CD1c-positive myeloid dendritic cell (primary cell): Measurements from ENCODE around the gene ITGBL1.

Experiments
- DNase-seq: peaks from one replicate; pipeline ENCODE4 v3.0.0-alpha.2; 2016; ENCODE audit errors: extremely low spot score

ITGBL1 gene

GRCh38 chr13:101450749-101451130, 1.7 kb upstream of the ITGBL1 start:
- no peak for DNase-seq

- DNase-seq = no peak
These were observed 834 bp upstream of the ITGBL1 start for GRCh38 chr13:101451641-101452040.

- DNase-seq = no peak
These were observed 1.3 kb downstream of the ITGBL1 start for GRCh38 chr13:101453784-101454201.

GRCh38 chr13:101454767-101455166, 2.3 kb downstream of the ITGBL1 start:
- DNase-seq = no peak

DNA sequence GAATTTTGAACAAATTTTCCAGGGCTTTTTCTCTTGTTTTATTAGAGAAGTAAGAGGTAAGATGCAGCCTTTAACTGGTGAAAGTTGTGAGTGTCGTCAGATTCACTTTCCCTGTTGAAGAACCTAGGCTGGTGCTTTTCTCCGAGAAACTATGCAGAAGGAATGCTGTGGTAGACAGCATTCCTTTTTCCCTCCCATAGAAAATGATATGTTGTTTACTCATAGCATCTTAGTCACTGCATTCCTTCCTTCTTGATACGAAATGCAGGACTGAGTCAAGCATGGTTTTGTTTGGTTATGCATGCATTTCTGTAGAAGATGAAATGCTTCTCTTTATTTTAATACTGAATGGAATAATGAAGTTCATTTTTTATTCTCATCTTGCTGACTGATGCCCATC, 3.4 kb downstream of the ITGBL1 start:
- no peak for DNase-seq

DNA sequence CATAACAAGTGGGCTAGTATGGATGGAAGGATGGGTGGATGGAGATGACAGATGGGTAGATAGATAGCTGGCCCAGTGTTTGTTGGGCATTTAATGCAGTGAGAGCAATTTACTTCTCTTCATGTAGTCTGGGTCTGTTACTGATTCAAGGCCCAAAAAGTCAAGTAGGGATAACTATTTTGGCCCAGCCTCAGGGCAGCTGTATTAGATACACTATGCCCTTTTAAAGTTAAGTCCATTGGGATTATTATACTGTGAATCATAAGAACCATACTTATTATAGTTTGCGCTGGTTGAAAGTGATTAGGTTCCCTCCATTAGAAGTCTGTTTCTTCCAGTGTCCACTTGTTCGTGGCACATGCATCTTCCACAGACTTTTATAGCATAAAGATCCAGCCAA, 4.7 kb downstream of the ITGBL1 start:
- no peak for DNase-seq

GRCh38 chr13:101465877-101466276, 13.4 kb downstream of the ITGBL1 start:
- no peak for DNase-seq

- DNase-seq = no peak
These were observed 14.9 kb downstream of the ITGBL1 start for GRCh38 chr13:101467415-101467814.

- no peak for DNase-seq
These were observed 21.0 kb downstream of the ITGBL1 start for GRCh38 chr13:101473458-101473857.

DNA sequence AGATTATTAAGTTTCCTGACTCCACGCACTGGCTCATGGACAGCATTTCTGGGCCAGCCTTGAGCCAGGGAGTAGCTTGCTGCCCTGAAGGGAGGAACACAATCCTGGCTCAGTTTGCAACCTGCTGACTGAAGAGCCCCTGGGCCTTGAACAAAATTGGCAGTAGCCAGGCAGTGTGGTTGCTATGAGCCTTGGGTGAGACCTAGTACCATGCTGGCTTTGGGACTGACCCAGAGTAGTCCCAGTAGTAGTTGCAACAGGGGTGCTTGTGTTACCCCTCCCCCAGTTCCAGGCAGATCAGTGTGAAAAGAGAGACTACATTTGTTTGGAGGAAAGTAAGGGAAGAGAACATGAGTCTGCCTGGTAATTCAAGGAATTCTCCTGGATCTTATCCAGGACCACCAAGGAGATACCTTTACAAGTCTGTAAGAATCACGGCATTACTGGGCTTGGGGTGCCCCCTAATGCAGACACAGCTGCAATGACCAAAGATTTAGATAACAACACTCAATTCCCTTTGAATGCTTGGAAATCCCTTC, 22.0 kb downstream of the ITGBL1 start:
- DNase-seq = no peak

GRCh38 chr13:101475536-101475935, 23.1 kb downstream of the ITGBL1 start:
- DNase-seq = no peak

- no peak for DNase-seq
These were observed 28.9 kb downstream of the ITGBL1 start for GRCh38 chr13:101481421-101481820.

DNA sequence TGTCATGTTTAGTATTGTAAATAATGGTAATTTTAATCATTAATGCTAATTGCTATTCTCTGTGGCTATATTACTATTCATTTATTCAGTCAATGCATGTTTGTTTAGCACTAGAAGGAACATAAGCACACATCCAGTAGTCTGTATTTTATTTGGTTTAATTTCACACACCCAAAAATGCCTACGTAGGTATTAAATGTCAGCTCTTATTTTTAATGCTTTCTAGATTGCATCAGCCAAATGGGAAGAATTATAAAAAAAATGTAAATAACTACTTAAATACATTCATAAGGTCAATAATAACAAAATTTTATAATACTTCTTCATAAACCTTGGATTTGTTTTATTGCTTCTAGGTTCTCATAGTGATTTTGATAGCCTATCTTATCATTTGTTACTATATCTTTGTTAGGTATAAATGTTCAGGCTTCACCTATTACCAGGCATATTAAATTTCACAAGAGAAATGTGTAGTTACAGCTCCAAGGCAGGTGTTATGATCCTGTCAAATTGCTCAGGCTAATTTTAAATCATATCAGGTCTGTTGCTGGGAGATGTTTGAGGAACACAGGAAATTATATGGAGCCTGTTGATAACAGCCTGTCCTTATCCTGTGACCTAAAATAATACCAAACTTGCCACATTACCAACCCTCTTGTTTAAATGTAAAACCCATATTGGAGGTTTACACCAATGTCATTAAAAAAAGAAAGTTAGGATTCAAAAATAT, 34.4 kb downstream of the ITGBL1 start:
- DNase-seq = no peak

GRCh38 chr13:101487438-101487830, 35.0 kb downstream of the ITGBL1 start:
- no peak for DNase-seq

- DNase-seq = no peak
These were observed 36.3 kb downstream of the ITGBL1 start for GRCh38 chr13:101488734-101489133.

DNA sequence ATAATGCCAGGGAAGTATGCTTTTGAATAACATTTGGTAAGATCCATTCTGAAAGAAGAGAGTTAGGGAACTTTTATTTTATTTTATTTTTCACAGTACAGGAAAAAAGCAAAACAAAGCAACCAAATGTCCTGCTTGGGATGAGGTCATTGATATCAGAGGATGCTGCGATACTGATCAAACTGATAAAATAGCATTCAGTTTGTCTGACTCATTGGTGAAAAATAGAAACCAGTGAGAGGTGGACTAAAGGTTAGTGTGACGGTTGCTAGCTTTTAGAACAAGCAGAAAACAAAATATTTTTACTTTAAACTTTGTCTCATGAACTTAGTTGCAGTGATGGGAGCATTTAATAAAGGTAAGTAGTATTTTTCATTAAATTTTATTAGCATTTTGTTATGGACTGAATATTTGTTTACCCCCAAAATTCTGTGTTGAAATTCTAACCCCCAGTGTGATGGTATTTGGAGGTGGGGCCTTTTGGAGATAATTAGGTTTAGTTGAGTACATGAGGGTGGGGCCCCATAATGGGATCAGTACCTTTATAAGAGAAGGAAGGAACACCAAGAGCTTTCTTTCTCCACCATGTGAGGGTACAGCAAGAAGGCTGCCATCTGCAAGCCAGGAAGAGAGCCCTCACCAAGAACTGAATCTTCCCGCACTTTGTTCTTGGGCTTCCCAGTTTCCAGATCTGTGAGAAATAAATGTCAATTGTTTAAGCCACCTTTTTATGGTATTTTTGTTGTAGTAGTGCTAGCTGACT, 37.3 kb downstream of the ITGBL1 start:
- DNase-seq = no peak

DNA sequence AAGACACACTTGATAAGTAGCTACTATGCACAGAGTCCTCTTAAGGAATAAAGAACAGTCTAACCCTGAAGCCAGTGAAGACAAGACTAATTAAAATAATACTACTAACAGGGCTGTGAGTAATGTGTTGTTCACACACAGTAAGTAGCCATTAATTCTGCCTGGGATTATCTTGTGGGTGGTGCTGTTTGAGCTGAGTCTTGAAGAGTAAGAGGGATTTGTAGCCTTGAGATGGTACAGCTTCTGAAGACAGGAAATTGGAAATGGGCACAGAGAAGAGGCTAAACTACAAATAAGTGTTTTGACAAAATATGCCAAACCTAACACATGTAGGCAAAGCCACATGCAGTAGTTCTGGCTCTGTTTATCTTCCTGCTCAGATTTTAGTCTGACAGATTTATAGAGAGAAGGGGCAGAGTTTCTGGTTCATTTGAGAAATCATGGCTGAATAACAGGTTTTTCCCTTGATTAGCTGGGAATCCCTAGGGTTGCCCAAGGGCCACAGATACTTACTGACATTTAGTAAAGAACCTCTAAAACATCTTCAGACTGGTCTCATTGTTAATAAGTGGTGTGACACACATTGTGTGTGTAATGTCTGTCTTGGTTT, 38.0 kb downstream of the ITGBL1 start:
- DNase-seq = no peak

- DNase-seq = no peak
These were observed 39.9 kb downstream of the ITGBL1 start for GRCh38 chr13:101492251-101492910.

GRCh38 chr13:101493541-101493940, 41.1 kb downstream of the ITGBL1 start:
- DNase-seq = no peak

- DNase-seq = no peak
These were observed 46.9 kb downstream of the ITGBL1 start for GRCh38 chr13:101499406-101499805.

GRCh38 chr13:101502618-101503017, 50.1 kb downstream of the ITGBL1 start:
- DNase-seq = no peak

- no peak for DNase-seq
These were observed 58.7 kb downstream of the ITGBL1 start for GRCh38 chr13:101511161-101511560.
